ENCODE results near the gene SAFB2.
"Not testable (repeated sequence)": the region's sequence is repeated elsewhere in the genome, so short reads cannot be mapped to it uniquely, and the experiment has no call there.

The SAFB2 gene

DNA sequence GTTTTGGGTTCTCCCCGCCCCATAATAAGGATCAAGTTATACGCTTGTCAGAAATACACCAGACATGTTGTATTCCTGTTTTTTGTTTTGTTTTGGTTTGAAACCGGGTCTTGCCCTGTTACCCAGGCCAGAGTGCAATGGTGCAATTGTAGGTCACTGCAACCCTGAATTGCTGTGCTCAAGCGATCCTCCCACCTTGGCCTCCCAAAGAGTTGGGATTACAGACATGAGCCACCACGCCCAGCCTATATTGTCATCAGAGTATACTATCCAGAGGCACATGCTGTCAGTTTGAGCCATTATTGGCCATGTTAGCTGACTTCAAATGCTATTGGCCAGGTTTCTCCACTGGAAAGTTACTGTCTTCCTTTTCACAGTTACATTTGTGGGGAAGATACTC lies 10.1 kb upstream of the SAFB2 start:
- no peak for DNase-seq (ENCODE audit: low read depth in 2 of 2)

GRCh38 chr19:5632241-5632612 lies 9.7 kb upstream of the SAFB2 start:
- DNase-seq (ENCODE audit: low read depth in 2 of 2): no peak

GRCh38 chr19:5631567-5632240 lies 9.1 kb upstream of the SAFB2 start:
- DNase-seq (ENCODE audit: low read depth in 2 of 2): no peak

- DNase-seq (ENCODE audit: low read depth in 2 of 2): no peak
Measured at GRCh38 chr19:5628919-5629481, 6.4 kb upstream of the SAFB2 start.

GRCh38 chr19:5628461-5628860 lies 5.9 kb upstream of the SAFB2 start:
- DNase-seq (ENCODE audit: low read depth in 2 of 2): no peak

DNA sequence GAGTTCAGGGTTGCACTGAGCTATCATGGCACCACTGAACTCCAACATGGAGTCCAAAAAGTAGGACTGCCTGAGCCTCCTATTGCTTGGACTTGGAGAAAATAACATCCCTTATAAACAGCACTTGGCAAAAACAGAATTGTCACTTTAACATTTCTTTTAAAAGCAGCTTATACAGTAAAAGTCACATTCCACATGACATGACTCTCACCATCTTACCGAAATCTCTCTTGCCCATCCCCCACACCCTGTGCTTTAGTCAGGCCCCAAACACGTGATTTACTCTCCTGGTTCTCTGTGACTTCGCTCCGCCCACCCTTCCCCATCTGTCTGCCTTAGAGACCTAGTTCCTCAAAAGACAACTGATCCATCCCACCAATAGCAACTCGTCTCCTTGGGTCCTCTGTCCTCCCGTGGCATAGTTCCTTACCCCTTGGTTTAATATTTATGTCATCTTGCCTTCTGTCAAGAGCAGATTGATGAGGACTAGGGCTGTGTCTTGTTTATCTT lies 4.9 kb upstream of the SAFB2 start:
- peak; percentile 21 to 34 for DNase-seq (ENCODE audit: low read depth in 2 of 2)

- no peak for DNase-seq (ENCODE audit: low read depth in 2 of 2)
Measured at GRCh38 chr19:5625641-5626040, 3.1 kb upstream of the SAFB2 start.

- no peak for DNase-seq (ENCODE audit: low read depth in 2 of 2)
Measured at GRCh38 chr19:5624741-5625278, 2.2 kb upstream of the SAFB2 start.

GRCh38 chr19:5624018-5624663 lies 1.6 kb upstream of the SAFB2 start:
- DNase-seq (ENCODE audit: low read depth in 2 of 2): no peak

DNA sequence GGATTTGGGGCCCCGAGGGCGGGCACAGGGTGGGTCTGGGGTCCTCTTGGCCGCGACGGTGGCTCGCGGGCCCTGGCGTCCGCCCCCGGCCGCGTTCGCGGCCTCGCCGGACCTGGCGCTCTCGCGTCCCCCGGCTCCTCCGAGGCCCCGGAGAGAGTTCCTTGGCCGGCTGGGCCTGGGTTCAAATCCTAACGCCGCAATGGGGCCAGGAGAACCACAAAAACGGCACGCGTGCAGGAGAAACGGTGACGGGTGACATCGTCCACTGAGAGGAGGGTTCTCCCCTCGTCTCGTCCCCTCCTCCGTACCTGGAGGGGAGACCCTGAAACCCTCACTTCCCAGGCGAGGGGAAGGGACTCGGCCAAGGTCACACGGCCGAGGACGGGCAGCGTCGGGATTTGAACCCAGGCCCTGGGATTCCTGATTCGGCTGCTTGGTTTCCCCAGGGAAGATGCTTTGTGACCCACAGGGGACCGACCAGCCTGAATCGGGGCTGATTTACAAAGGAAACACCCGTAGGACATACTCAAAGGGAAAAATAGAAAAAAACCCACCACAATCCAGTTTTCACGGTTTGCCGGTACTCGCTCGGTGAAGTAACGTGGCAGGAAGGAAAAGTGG lies 931 bp upstream of the SAFB2 start:
- DNase-seq (ENCODE audit: low read depth in 2 of 2): peak in 1 of 2 donors; percentile 12

- DNase-seq (ENCODE audit: low read depth in 2 of 2): peak in 1 of 2 donors; percentile 17
Measured at GRCh38 chr19:5621945-5622464, 571 bp downstream of the SAFB2 start.

DNA sequence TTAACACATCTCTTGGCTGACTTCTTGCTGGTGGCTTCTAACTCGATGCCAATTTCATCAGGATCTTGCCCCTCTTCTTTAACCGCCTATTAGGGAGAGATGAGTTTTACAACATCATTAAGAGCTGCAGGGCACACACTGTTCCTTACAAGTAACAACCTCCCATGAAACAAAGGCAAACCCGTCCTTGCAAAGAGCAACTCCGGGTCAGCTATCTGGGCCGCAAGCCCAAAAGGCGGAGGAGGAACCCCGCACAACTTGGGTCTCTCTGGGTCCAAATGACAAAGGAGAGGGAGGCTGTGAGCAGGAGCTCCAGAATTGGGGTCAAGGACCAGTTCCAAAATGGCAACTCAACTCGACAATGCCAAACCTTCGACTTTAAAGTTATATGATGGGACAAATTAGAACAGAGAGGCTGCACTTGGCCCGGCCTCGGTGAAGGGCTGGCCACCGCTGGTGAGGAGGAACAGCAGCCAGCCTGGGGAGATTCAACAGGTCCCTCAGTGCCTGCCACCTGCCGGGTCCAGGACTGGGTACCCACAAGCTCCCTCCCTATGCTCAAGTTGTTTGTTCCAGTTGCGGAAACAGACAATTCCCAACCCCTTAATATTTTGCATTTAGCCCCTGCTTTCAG lies 1.1 kb downstream of the SAFB2 start:
- no peak for DNase-seq (ENCODE audit: low read depth in 2 of 2)

DNA sequence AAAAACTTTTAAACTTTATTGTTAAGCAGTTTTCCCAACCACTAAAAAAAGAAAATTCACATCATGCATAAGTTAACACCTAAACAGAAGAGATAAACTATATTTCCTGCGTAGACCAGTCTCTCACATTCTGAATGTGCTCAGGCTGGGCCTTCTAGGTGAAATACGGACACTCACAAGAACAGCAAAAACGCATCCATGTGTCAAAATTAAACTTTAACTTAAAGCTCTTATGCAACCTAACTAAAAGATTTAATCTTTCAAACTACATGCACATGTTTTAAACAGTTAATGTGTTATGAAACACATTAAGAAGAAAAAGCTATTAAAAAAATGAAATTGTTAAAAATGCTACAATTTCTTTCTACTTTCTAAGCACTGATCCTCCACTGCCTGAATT lies 2.6 kb downstream of the SAFB2 start:
- DNase-seq (ENCODE audit: low read depth in 2 of 2): no peak

DNA sequence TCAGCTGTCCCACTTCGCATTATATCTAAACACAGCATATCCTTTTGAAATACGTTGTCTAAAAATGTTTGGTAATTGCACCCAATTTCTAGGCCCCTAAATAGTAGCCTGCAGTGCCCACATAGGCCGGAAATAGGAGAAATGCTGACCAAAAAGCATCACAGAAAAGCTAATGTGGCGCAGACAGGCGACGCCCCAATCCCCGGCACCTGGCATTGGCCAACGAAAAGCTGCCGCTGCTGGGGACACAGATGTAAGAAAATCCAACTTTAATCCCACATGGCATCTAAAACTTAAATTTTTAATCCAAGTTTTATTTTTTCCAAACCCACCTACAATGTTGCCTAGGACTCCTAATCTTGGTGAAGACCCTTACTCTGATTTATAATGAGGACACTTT lies 4.0 kb downstream of the SAFB2 start:
- DNase-seq (ENCODE audit: low read depth in 2 of 2): no peak

DNA sequence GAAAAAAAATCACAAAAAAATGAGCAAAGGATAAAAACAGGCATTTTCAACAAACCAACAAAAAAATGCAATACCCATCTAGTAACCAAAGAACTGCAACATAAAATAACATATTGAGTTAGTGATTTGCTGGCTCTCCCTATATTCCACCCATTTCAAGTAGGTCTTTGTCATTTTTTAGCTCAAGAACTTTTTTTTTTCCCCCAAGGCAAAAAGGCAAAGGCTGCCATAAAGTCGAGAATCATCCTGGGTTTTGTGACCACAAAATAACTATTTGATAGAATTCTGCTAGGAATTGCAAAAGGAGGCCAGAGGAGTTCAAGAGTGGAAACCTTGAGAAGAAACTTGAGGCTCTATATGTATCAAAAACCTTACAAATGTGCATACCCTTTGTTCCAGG lies 5.5 kb downstream of the SAFB2 start:
- no peak for DNase-seq (ENCODE audit: low read depth in 2 of 2)

- DNase-seq (ENCODE audit: low read depth in 2 of 2): no peak
Measured at GRCh38 chr19:5615756-5616327, 6.7 kb downstream of the SAFB2 start.

GRCh38 chr19:5612891-5613865 lies 9.4 kb downstream of the SAFB2 start:
- no peak for DNase-seq (ENCODE audit: low read depth in 2 of 2)

DNA sequence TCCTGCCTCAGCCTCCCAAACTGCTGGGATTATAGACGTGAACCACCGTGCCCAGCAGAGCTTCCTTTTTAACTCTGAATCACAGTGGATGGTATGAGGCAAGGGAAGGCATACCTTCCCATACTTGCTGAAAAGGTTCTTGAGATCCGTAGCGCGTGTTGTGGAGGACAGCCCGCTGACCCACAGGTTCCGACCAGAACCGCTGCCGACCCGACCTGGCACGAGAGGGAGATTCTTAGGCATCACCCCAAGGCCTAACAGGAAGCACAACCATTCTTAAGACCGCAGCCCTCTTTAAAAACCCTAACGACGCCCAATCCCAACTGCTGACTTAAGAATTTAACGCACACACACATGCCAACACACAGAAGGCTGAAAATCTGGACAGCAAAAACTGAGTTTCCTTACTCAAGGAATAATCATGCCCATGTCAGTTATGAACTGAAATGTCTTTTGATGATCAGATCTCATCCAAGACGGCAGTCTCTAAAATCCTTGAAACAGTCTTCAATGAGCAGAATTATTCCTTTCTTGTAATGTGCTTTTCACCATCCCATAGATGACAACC lies 12.6 kb downstream of the SAFB2 start:
- DNase-seq (ENCODE audit: low read depth in 2 of 2): no peak

DNA sequence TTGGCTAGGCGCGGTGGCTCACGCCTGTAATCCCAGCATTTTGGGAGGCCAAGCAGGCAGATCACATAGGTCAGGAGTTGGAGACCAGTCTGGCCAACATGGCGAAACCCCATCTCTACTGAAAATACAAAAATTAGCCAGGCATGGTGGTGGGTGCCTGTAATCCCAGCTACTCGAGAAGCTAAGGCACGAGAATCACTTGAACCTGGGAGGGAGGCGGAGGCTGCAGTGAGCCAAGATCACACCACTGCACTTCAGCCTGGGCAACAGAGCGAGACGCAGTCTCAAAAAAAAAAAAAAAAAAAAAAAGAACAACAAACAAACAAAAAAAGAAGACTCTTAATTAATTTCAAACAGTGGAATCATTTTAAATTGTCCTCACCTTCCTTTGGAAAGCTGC lies 13.8 kb downstream of the SAFB2 start:
- not testable (repeated sequence) for DNase-seq (ENCODE audit: low read depth in 2 of 2)

- DNase-seq (ENCODE audit: low read depth in 2 of 2): no peak
Measured at GRCh38 chr19:5608291-5608690, 14.3 kb downstream of the SAFB2 start.

Measured in stimulated activated CD4-positive, alpha-beta T cell treated with anti-CD3 and anti-CD28 coated beads, Interleukin-1b, Interleukin-23, amount 100 ng/mL, for 4 hours (primary cell).